ENCODE data around the gene LEUTX.

Gene LEUTX

GRCh38 chr19:39824143-39825092 is 45.8 kb downstream of the LEUTX start:
- peak; percentile 93 for DNase-seq (ENCODE audit: low spot score)

- DNase-seq (ENCODE audit: low spot score): no peak
Measured at GRCh38 chr19:39825093-39825463, 46.4 kb downstream of the LEUTX start.

- no peak for DNase-seq (ENCODE audit: low spot score)
Measured at GRCh38 chr19:39825531-39826076, 47.0 kb downstream of the LEUTX start.

- DNase-seq (ENCODE audit: low spot score): no peak
Measured at GRCh38 chr19:39826311-39826945, 47.8 kb downstream of the LEUTX start.

GRCh38 chr19:39827216-39827615 is 48.6 kb downstream of the LEUTX start:
- no peak for DNase-seq (ENCODE audit: low spot score)

GRCh38 chr19:39828015-39828653 is 49.5 kb downstream of the LEUTX start:
- DNase-seq (ENCODE audit: low spot score): no peak

GRCh38 chr19:39828654-39829032 is 50.0 kb downstream of the LEUTX start:
- DNase-seq (ENCODE audit: low spot score): no peak

- no peak for DNase-seq (ENCODE audit: low spot score)
Measured at GRCh38 chr19:39829702-39830275, 51.1 kb downstream of the LEUTX start.

- DNase-seq (ENCODE audit: low spot score): no peak
Measured at GRCh38 chr19:39830406-39830805, 51.8 kb downstream of the LEUTX start.

- DNase-seq (ENCODE audit: low spot score): no peak
Measured at GRCh38 chr19:39830847-39831246, 52.2 kb downstream of the LEUTX start.

GRCh38 chr19:39831679-39832078 is 53.0 kb downstream of the LEUTX start:
- no peak for DNase-seq (ENCODE audit: low spot score)

- DNase-seq (ENCODE audit: low spot score): no peak
Measured at GRCh38 chr19:39832341-39833083, 53.9 kb downstream of the LEUTX start.

GRCh38 chr19:39833160-39833463 is 54.5 kb downstream of the LEUTX start:
- no peak for DNase-seq (ENCODE audit: low spot score)

- peak; percentile 99 for DNase-seq (ENCODE audit: low spot score)
Measured at GRCh38 chr19:39833464-39834286, 55.0 kb downstream of the LEUTX start, which contains the start of gene DYRK1B. DYRK1B (minus strand) TSS chr19:39834162; CDS start chr19:39831867, 2,295 bp downstream.

GRCh38 chr19:39834287-39834841 is 55.7 kb downstream of the LEUTX start:
- no peak for DNase-seq (ENCODE audit: low spot score)
